ENCODE results near the gene DDX59.
A peak's percentile ranks its signal among the peaks of the same experiment; 100 is the strongest.

DDX59 gene

DNA sequence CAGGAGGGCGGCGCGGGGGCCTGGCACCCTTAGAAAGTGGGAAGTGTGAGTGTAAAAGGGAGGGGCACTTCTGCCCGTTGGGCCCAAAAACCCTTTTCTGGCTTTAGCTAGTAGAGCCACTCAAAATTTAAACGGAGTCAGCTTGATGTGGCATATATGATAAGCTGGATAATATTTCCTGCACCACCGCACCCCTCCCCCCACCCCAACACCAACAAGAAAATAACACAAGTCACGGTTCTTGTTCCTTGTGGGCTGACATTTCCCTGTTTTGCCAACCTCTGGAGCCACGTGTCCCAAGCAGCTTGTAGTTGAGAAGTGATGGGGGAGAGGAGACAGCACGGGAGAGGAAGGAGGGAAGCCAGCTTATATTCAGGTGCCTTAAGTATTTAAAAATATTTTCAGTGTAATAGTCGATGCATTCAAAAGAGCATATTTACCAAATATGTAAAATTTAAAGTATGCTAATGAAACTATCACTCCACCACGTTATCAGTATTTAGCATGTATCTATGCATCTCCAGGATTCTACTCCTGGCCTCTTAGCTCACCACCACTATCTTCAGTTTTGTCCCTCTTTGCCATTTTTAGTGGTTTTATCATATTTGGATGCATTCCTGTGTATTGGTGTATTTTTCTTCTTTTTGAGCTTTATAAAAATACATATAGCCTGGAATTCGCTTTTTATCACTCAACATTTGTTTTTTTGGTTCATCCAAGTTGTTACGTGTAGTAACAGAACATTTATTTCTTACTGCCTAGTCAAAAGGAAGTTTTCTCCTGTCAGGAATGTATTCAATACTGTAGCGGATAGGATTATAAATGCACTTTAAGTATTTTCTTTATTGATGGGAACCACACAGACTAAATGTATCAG, 773 bp upstream of the DDX59 start:
- TF ChIP-seq, protein P1, sequence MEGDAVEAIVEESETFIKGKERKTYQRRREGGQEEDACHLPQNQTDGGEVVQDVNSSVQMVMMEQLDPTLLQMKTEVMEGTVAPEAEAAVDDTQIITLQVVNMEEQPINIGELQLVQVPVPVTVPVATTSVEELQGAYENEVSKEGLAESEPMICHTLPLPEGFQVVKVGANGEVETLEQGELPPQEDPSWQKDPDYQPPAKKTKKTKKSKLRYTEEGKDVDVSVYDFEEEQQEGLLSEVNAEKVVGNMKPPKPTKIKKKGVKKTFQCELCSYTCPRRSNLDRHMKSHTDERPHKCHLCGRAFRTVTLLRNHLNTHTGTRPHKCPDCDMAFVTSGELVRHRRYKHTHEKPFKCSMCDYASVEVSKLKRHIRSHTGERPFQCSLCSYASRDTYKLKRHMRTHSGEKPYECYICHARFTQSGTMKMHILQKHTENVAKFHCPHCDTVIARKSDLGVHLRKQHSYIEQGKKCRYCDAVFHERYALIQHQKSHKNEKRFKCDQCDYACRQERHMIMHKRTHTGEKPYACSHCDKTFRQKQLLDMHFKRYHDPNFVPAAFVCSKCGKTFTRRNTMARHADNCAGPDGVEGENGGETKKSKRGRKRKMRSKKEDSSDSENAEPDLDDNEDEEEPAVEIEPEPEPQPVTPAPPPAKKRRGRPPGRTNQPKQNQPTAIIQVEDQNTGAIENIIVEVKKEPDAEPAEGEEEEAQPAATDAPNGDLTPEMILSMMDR (conservative IDR thresholded peaks at IDR 0.05) = no peak
- H3K27ac ChIP-seq = peak overlapping the region; percentile 97

- peak overlapping the region; percentile 97 for H3K27ac ChIP-seq
- TF ChIP-seq, protein P1 (conservative IDR thresholded peaks at IDR 0.05) = no peak
Measured at GRCh38 chr1:200668514-200669313, 993 bp downstream of the DDX59 start.

DNA sequence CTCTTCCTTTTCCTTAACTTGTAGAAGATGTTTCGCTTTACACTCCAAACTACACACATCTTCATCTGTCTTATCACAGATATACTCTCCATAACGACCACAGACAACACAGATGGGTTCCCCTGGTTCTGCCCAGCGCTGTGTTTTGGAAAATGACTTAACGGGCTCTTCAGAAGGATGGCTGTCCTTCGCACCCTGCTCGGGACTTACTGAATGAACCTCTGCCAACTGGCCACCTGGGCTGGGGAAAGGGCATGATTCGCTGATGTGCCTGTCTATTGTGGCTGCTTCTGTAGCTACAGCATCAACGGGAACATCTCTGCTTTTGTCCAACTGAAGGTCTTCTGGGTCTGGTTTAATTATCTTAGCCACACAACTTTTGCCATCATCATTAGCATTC, 3.4 kb downstream of the DDX59 start:
- H3K27ac ChIP-seq = no peak overlapping the region
- TF ChIP-seq, protein P1 (conservative IDR thresholded peaks at IDR 0.05) = no peak

- TF ChIP-seq, protein P1 (conservative IDR thresholded peaks at IDR 0.05) = no peak
Measured at GRCh38 chr1:200665861-200666260, 3.8 kb downstream of the DDX59 start.

GRCh38 chr1:200660719-200661118, 9.0 kb downstream of the DDX59 start:
- H3K27ac ChIP-seq = no peak overlapping the region
- TF ChIP-seq, protein P1 (conservative IDR thresholded peaks at IDR 0.05) = no peak

More at GRCh38 chr1:200665861-200666260, 3.8 kb downstream of the DDX59 start:
- no peak overlapping the region for H3K27ac ChIP-seq

GRCh38 chr1:200659269-200659668, 10.4 kb downstream of the DDX59 start:
- no peak overlapping the region for H3K27ac ChIP-seq
- TF ChIP-seq, protein P1 (conservative IDR thresholded peaks at IDR 0.05) = no peak

Data from VCaP (cell line).